Measurements from ENCODE around the gene ADAP1. TPM values are rescaled to one million over a fixed set of nuclear protein-coding genes. Genes with fewer than 3 reads are reported as not detected.
"Not testable (repeated sequence)": the region's sequence is repeated elsewhere in the genome, so short reads cannot be mapped to it uniquely, and the experiment has no call there.

ADAP1 gene
- polyA plus RNA-seq, 6 donors from 2014 or later: 3.3 to 7.0 (median 4.3) TPM

- Mint-ChIP-seq H3K27ac (no peak overlapping the region), H3K27me3 (no peaks in the 10 kb centered on the region), H3K4me1 (peaks cover 0 to 9% (median 7%) of the 10 kb centered on the region in 3 donors), H3K4me3 (peak overlapping the region in 1 of 8 donors; percentile 19), H3K9me3 (no peaks in the 10 kb centered on the region), H3K36me3 (no peaks in the 10 kb centered on the region)
- DNase-seq (no peak), ATAC-seq (ENCODE audit: low read depth in 2 of 2) (no peak)
Observed at GRCh38 chr7:930975-931758, 23.3 kb downstream of the ADAP1 start.

GRCh38 chr7:929311-929711 is 25.2 kb downstream of the ADAP1 start:
- no peak for ATAC-seq (ENCODE audit: low read depth in 2 of 2)
- H3K4me3 Mint-ChIP-seq: peak overlapping the region in 2 of 8 donors; percentile 15 to 25
- DNase-seq: no peak

GRCh38 chr7:927031-927671 is 27.3 kb downstream of the ADAP1 start:
- Mint-ChIP-seq H3K36me3 (no peaks in the 10 kb centered on the region), H3K4me3 (no peak overlapping the region), H3K9me3 (no peaks in the 10 kb centered on the region), H3K27me3 (no peaks in the 10 kb centered on the region), H3K27ac (peak overlapping the region in 4 of 6 donors; percentile 10 to 78 (median 46)), H3K4me1 (peaks cover 20 to 32% (median 20%) of the 10 kb centered on the region in 3 donors)
- ATAC-seq (ENCODE audit: low read depth in 2 of 2) (no peak), DNase-seq (no peak)

More at GRCh38 chr7:929311-929711, 25.2 kb downstream of the ADAP1 start:
- H3K27ac Mint-ChIP-seq: peak overlapping the region in 5 of 6 donors; percentile 56 to 89 (median 84)
- H3K9me3 Mint-ChIP-seq: no peaks in the 10 kb centered on the region
- peaks cover 5 to 14% (median 10%) of the 10 kb centered on the region in 3 donors for H3K4me1 Mint-ChIP-seq
- H3K27me3 Mint-ChIP-seq: no peaks in the 10 kb centered on the region
- no peaks in the 10 kb centered on the region for H3K36me3 Mint-ChIP-seq

GRCh38 chr7:926061-927030 is 28.1 kb downstream of the ADAP1 start:
- no peak for DNase-seq
- no peaks in the 10 kb centered on the region for H3K36me3 Mint-ChIP-seq
- no peaks in the 10 kb centered on the region for H3K27me3 Mint-ChIP-seq
- peak overlapping the region in 1 of 8 donors; percentile 9 for H3K4me3 Mint-ChIP-seq
- no peaks in the 10 kb centered on the region for H3K9me3 Mint-ChIP-seq
- H3K27ac Mint-ChIP-seq: peak overlapping the region in 1 of 6 donors; percentile 78
- peaks cover 20 to 40% (median 21%) of the 10 kb centered on the region in 3 donors for H3K4me1 Mint-ChIP-seq
- no peak for ATAC-seq (ENCODE audit: low read depth in 2 of 2)

- H3K4me3 Mint-ChIP-seq: no peak overlapping the region
- no peaks in the 10 kb centered on the region for H3K27me3 Mint-ChIP-seq
- DNase-seq (no peak), ATAC-seq (ENCODE audit: low read depth in 2 of 2) (no peak)
- peaks cover 20 to 41% (median 28%) of the 10 kb centered on the region in 3 donors for H3K4me1 Mint-ChIP-seq
- H3K9me3 Mint-ChIP-seq: no peaks in the 10 kb centered on the region
- H3K27ac Mint-ChIP-seq: peak overlapping the region in 1 of 6 donors; percentile 73
- H3K36me3 Mint-ChIP-seq: no peaks in the 10 kb centered on the region
Observed at GRCh38 chr7:925601-926000, 28.9 kb downstream of the ADAP1 start.

GRCh38 chr7:924541-925231 is 29.8 kb downstream of the ADAP1 start:
- Mint-ChIP-seq H3K27me3 (no peaks in the 10 kb centered on the region), H3K4me1 (peaks cover 20 to 41% (median 28%) of the 10 kb centered on the region in 3 donors), H3K36me3 (no peaks in the 10 kb centered on the region), H3K4me3 (peak overlapping the region in 6 of 8 donors; percentile 59 to 86 (median 74)), H3K9me3 (no peaks in the 10 kb centered on the region), H3K27ac (peak overlapping the region in 3 of 6 donors; percentile 41 to 78 (median 76))
- ATAC-seq (ENCODE audit: low read depth in 2 of 2) (no peak), DNase-seq (no peak)

- DNase-seq, H3K36me3 Mint-ChIP-seq: not testable (repeated sequence)
Observed at GRCh38 chr7:924042-924441, 30.4 kb downstream of the ADAP1 start.

GRCh38 chr7:923108-924041 is 31.1 kb downstream of the ADAP1 start:
- peak overlapping the region; percentile 34 to 93 (median 84) for H3K4me3 Mint-ChIP-seq
- peak; percentile 93 to 96 for ATAC-seq (ENCODE audit: low read depth in 2 of 2)

More at GRCh38 chr7:924042-924441, 30.4 kb downstream of the ADAP1 start:
- not testable (repeated sequence) for H3K9me3 Mint-ChIP-seq; ATAC-seq (ENCODE audit: low read depth in 2 of 2); H3K27me3 Mint-ChIP-seq
- Mint-ChIP-seq H3K4me3 (peak overlapping the region in 1 of 8 donors; percentile 74), H3K4me1 (peaks cover 26 to 47% (median 30%) of the 10 kb centered on the region in 3 donors), H3K27ac (peak overlapping the region in 1 of 6 donors; percentile 76)

GRCh38 chr7:922334-923107 is 32.0 kb downstream of the ADAP1 start:
- Mint-ChIP-seq H3K36me3 (no peaks in the 10 kb centered on the region), H3K4me3 (peak overlapping the region; percentile 34 to 93 (median 84)), H3K27me3 (no peaks in the 10 kb centered on the region), H3K27ac (peak overlapping the region in 5 of 6 donors; percentile 79 to 95 (median 89)), H3K4me1 (peaks cover 24 to 47% (median 26%) of the 10 kb centered on the region in 3 donors), H3K9me3 (no peaks in the 10 kb centered on the region)
- peak in 1 of 2 donors; percentile 2 for ATAC-seq (ENCODE audit: low read depth in 2 of 2)
- no peak for DNase-seq

More at GRCh38 chr7:923108-924041, 31.1 kb downstream of the ADAP1 start:
- no peaks in the 10 kb centered on the region for H3K36me3 Mint-ChIP-seq
- peaks cover 24 to 47% (median 26%) of the 10 kb centered on the region in 3 donors for H3K4me1 Mint-ChIP-seq
- DNase-seq: peak; percentile 86
- peak overlapping the region; percentile 79 to 95 (median 90) for H3K27ac Mint-ChIP-seq
- no peaks in the 10 kb centered on the region for H3K9me3 Mint-ChIP-seq
- H3K27me3 Mint-ChIP-seq: no peaks in the 10 kb centered on the region

- peaks cover 24 to 47% (median 26%) of the 10 kb centered on the region in 3 donors for H3K4me1 Mint-ChIP-seq
- H3K27ac Mint-ChIP-seq: peak overlapping the region in 3 of 6 donors; percentile 59 to 88 (median 70)
- peak overlapping the region in 6 of 8 donors; percentile 22 to 83 (median 58) for H3K4me3 Mint-ChIP-seq
- ATAC-seq (ENCODE audit: low read depth in 2 of 2) (no peak), DNase-seq (no peak)
- H3K9me3 Mint-ChIP-seq: no peaks in the 10 kb centered on the region
- no peaks in the 10 kb centered on the region for H3K27me3 Mint-ChIP-seq
- no peaks in the 10 kb centered on the region for H3K36me3 Mint-ChIP-seq
Observed at GRCh38 chr7:921581-922333, 32.7 kb downstream of the ADAP1 start.

Data from naive B cell (primary cell).